Stimulated activated CD4-positive, alpha-beta T cell treated with anti-CD3 and anti-CD28 coated beads, TNF-alpha, amount 100 ng/mL, for 4 hours (primary cell): ENCODE data around the gene RTL1.

Experiments
- DNase-seq, 3 experiments: peaks; one replicate each; pipeline ENCODE4 v3.0.0-alpha.2; 2020; ENCODE audit warnings: low read depth in 3 of 3

The RTL1 gene

GRCh38 chr14:100903672-100904185 is at the start of gene RTL1:
TSS of gene RTL1 (minus strand) at chr14:100903722. CDS start at chr14:100884788, 18,934 bp downstream.
- DNase-seq = no peak

GRCh38 chr14:100950024-100950423 is 46.5 kb upstream of the RTL1 start:
- DNase-seq = no peak

DNA sequence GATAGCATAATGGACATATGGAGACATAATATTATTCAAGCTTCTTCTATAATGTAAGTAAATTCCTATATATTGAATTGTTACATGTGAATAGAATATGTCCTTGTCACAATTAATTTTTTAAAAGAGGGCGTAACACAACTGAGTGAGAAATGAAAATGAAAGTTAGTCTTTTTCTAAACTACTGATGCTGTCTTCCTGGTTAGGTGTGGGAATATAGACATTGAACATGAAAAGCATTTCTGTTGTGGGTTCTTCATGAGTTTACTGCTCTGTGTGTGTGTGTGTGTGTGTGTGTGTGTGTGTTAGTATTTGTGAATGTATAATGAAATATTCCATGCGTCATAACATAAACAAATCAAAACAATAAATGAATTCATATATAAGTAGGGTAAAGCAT is 40.5 kb upstream of the RTL1 start:
- DNase-seq = no peak

- DNase-seq = no peak
These were observed 26.7 kb upstream of the RTL1 start for GRCh38 chr14:100930270-100930669.

DNA sequence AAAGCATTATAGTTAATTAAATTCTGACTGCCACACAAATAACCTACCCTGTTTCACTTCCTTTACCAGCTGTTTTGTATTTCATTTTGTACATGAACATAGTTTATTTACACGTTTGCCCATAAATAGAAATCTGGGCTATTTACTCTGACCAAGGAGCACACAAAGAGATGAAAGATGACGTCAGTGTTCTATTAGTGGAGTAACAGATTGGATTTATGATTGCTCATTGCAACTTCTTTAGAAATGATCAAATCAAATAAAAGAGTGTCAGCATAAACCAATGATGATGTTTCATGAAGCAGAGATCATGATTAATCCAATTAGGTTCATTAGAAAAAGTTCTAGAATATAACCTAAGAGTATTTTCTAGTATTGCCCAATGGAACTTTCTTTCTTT is 12.0 kb upstream of the RTL1 start:
- DNase-seq = no peak

DNA sequence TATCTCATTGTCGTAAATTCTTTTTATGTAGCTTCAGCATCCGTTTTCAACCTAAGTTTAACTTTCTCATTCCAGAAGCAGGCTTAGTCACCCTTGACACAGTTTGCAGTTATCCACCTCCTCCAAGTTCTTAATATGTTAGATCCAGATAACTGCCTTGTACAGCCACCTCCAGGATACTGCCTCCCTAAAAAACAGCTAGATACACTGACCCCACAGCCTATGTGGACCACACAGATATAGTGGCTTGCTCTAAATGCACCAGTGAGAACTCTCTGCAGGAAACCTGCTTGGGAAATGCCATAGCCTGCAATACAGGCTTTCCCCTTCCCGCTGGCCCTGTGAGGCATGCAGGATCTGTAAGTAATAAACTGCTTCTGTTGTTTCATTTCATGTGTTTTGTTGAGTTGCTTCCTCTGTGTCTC is 11.1 kb upstream of the RTL1 start:
- no peak for DNase-seq

- DNase-seq = no peak
These were observed 8.3 kb upstream of the RTL1 start for GRCh38 chr14:100911665-100912316.

- no peak for DNase-seq
These were observed 7.6 kb upstream of the RTL1 start for GRCh38 chr14:100910888-100911664.

- DNase-seq = no peak
These were observed 5.9 kb upstream of the RTL1 start for GRCh38 chr14:100909439-100909838.

DNA sequence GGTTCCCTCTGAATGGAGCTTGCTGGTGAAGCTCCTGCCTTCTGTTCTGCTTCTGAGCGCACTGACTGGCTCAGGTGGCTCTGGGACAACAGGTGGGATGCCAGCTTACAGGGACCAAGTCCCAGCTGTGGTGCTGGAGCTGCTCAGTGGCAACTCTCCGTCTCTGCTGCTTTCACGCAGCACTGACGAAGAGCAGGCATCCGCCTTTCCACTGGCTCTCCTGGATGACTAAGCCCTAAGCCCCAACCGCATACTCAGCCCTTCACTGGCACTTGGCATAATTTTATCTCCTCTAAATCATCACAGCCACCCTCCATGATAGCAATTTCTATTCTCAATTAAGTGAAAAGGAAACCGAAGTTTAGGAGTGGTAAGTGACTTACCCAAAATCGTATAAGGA is 3.7 kb upstream of the RTL1 start:
- no peak for DNase-seq

DNA sequence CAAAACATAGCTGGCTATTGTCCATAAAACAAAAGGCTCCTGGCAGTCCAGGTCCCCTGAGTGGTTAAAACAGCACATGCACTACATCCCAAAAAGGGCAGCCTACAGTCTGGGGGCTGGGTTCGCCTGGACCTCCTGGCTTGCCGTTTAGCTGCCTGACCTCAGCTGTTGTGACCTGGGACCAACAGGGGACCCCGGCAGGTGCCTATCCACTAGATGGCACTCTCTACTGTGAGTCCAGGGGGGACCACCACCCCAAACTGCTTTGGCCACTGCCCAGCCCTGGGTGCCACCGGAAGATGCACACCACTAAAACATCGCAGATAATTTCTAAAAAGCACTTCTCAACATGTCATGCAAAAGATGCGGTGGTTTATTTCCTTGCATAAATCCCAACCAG is 2.9 kb upstream of the RTL1 start:
- DNase-seq = no peak

- DNase-seq = no peak
These were observed 1.6 kb upstream of the RTL1 start for GRCh38 chr14:100905166-100905565.

- DNase-seq = no peak
These were observed 975 bp upstream of the RTL1 start for GRCh38 chr14:100904307-100905087.

GRCh38 chr14:100903134-100903468 is 421 bp downstream of the RTL1 start:
- no peak for DNase-seq

- no peak for DNase-seq
These were observed 1.0 kb downstream of the RTL1 start for GRCh38 chr14:100902295-100903133.

DNA sequence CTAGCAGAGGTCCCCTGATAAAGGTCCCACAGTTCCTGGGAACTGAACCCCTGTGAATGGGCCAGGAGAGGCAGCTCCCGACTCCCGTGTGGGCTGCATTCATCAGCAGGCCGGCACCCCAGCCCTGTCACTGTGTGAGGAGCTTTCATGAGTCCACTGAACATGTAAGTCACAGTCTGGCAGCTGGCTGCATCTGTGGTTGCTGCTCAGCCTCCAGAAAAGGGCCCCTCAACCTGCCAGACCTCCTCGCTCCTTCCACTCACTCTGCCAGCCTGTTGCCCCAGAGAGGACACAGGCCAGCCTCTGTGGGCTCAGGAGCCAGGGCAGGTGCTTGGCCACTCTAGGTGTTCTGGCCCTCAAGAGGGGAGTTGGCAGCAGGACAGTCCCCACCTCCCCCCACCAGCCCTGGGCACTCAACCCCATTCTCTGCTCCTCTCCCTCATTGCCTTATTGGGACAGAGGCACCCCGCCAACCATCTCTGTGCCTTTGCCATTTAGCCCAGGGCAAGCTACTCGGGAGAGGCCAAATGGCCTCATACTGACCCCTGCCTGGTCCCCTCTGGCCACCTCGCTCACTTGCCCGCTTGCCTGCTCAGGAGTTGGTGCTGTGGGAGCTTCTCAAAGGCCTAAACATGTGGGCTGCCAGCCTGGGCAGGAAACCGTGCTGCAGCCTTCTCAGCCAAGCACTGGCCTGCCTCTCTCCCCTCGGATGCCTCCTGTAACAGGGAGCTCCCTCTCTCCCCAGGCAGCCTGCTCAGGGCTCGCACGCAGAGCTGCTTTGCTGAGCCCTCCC is 1.9 kb downstream of the RTL1 start:
- DNase-seq = no peak

- DNase-seq = no peak
These were observed 2.6 kb downstream of the RTL1 start for GRCh38 chr14:100900837-100901390.

DNA sequence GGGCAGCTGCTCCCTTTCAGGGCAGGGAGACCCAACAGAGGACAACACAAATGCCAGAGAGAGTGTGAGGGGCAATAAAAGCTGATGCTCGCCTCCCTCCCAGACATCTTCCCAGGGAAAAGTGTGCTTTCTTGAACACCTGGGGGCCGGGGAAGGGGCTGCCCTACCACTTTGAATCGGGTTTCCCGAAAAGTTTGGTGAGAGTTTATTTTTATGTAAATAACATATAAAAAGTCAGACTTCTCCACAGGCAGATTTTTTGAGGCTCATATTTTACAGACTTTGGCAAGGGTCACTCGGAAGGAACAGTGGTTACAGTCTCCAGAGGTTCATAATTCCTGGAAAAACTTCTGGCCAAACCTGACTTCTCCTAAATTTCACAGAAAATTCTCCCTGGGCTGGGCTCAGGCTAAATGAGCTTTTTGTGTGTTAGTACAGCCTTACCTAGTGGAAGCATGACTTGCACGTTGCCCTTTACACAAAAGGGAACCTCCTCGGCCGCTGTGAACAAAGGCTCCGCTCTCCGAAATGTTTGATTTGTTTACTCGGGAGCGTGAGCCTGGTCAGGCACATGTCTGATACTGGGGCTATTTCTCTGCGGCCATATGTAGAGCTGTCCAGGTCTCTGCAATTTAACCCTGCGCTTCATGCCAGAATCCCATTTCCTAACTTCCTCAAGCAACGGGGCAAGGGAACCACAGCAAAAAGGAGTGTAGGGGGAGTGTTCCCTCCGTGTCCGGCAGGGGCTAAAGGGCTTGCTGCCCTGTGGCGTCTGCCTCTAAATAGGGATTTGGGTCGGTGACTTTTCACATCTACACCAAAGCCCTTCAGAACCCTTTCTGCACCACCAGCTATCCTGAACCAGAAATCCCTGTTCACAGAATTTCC is 3.4 kb downstream of the RTL1 start:
- DNase-seq = no peak
